Measurements from ENCODE around the gene RFTN1. TPM values are rescaled to one million over a fixed set of nuclear protein-coding genes. Genes with fewer than 3 reads are reported as not detected.
A peak's percentile ranks its signal among the peaks of the same experiment; 100 is the strongest.

RFTN1 gene
- total and polyA plus RNA-seq, 10 of the 15 experiments (the other 5 are each of a cell fraction or from before 2014, with no cell fraction given), result 20.6 to 213 (median 147) TPM

DNA sequence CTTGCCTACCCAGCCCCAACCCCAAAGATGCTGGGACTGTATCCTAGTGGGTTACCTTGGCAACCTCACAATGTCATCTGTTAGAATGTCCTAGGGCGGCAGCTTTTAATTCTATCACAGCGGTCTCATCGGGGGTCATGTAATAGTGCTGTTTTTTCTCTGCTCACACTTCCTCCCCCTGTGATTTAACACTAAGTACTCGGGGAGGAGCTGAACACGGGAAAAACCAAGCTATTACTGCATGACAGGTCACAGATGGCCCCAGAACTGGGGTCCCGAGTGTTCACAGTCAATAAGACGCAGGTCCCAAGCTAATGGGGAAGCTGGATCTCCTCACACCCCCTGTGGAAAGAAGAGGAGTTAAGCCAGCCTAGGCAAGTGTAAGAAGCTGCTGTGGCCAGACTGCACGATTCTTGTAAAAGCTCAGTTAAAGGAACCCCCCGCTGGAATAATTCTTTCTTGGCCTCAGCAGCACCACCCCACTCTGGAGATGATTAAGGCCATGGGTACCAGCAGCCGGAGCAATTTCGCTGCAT, 2.5 kb upstream of the RFTN1 start (continued):
- no peak for TF ChIP-seq CUX1 (IDR thresholded peaks at IDR 0.05; ENCODE audit: insufficient replicate concordance, low read depth, low read length)
- TF ChIP-seq CBFB (IDR thresholded peaks at IDR 0.05; ENCODE audit: low read depth), result peak; percentile 47; the same call in 1 of the 2 replicates
- no peak for TF ChIP-seq PML (IDR thresholded peaks at IDR 0.05; ENCODE audit: low read length)
- no peak for TF ChIP-seq RAD51 (IDR thresholded peaks at IDR 0.05)
- TF ChIP-seq CBX5 (IDR thresholded peaks at IDR 0.05; ENCODE audit: low read depth), result no peak
- TF ChIP-seq ZNF217 (IDR thresholded peaks at IDR 0.05), result no peak
- TF ChIP-seq E2F8 (IDR thresholded peaks at IDR 0.05; ENCODE audit: low read depth, partially characterized antibody), result no peak
- TF ChIP-seq, protein P1, sequence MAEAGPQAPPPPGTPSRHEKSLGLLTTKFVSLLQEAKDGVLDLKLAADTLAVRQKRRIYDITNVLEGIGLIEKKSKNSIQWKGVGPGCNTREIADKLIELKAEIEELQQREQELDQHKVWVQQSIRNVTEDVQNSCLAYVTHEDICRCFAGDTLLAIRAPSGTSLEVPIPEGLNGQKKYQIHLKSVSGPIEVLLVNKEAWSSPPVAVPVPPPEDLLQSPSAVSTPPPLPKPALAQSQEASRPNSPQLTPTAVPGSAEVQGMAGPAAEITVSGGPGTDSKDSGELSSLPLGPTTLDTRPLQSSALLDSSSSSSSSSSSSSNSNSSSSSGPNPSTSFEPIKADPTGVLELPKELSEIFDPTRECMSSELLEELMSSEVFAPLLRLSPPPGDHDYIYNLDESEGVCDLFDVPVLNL (IDR thresholded peaks at IDR 0.05; ENCODE audit: low read depth, low read length), result no peak
- TF ChIP-seq MYC (IDR thresholded peaks at IDR 0.05; ENCODE audit: insufficient read depth, insufficient read length, insufficient replicate concordance, low read length, severe bottlenecking), result no peak
- TF ChIP-seq BMI1 (IDR thresholded peaks at IDR 0.05; ENCODE audit: borderline replicate concordance), result peak; percentile 88
- TF ChIP-seq POLR2AphosphoS5 (IDR thresholded peaks at IDR 0.05; ENCODE audit: low read length), result peak; percentile 76
- no peak for TF ChIP-seq KAT2A (conservative IDR thresholded peaks at IDR 0.05; ENCODE audit: control insufficient read depth, low read depth, low read length)
- TF ChIP-seq, protein P2, sequence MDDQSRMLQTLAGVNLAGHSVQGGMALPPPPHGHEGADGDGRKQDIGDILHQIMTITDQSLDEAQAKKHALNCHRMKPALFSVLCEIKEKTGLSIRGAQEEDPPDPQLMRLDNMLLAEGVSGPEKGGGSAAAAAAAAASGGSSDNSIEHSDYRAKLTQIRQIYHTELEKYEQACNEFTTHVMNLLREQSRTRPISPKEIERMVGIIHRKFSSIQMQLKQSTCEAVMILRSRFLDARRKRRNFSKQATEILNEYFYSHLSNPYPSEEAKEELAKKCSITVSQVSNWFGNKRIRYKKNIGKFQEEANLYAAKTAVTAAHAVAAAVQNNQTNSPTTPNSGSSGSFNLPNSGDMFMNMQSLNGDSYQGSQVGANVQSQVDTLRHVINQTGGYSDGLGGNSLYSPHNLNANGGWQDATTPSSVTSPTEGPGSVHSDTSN (IDR thresholded peaks at IDR 0.05; ENCODE audit: insufficient replicate concordance, low read depth, low read length), result no peak
- no peak for TF ChIP-seq NFXL1 (IDR thresholded peaks at IDR 0.05; ENCODE audit: borderline replicate concordance)
- TF ChIP-seq ZNF274 (IDR thresholded peaks at IDR 0.05; ENCODE audit: insufficient read depth, insufficient read length), result no peak
- no peak for TF ChIP-seq DPF2 (IDR thresholded peaks at IDR 0.05)
- no peak for TF ChIP-seq MTA3 (IDR thresholded peaks at IDR 0.05; ENCODE audit: borderline replicate concordance, low read length)
- no peak for TF ChIP-seq RFX5 (IDR thresholded peaks at IDR 0.05; ENCODE audit: low read depth, low read length)
- TF ChIP-seq TBL1XR1 (IDR thresholded peaks at IDR 0.05; ENCODE audit: low read depth, low read length), result no peak
- TF ChIP-seq NBN (IDR thresholded peaks at IDR 0.05), result no peak; the same call in 1 of the 2 replicates
- TF ChIP-seq ZNF622 (IDR thresholded peaks at IDR 0.05), result no peak
- TF ChIP-seq PAX5 (IDR thresholded peaks at IDR 0.05; ENCODE audit: borderline replicate concordance, low read depth, low read length), result no peak
